Tibial nerve (tissue), 4 donors: ENCODE data around the gene HS1BP3.

Source experiments
- CTCF ChIP-seq, 5 experiments: fragments of 200-600 bp in 3 of 5; fragments of 450-650 bp in 2 of 5; sonication (generic) in 3 of 5; IDR thresholded peaks; one replicate each; pipeline ENCODE4 v1.5.1; 2016 to 2019; ENCODE audit warnings: antibody characterized with exemption in 5 of 5, mild to moderate bottlenecking in 3 of 5, moderate library complexity in 2 of 5
- EP300 ChIP-seq, 2 donors: sonication (generic); formaldehyde crosslinking; IDR thresholded peaks; one replicate each; pipeline ENCODE4 v1.6.1; 2017; ENCODE audit warnings: antibody characterized with exemption in 2 of 2, mild to moderate bottlenecking in 1 of 2

- TF ChIP-seq CTCF (IDR thresholded peaks at IDR 0.05) (no peak), EP300 (IDR thresholded peaks at IDR 0.05) (no peak)
These were observed 18.1 kb upstream of the HS1BP3 start for GRCh38 chr2:20668871-20669475.
